Psoas muscle (tissue), 8 donors: ENCODE data around the gene SASH3. TPM values are rescaled to one million over a fixed set of nuclear protein-coding genes. Genes with fewer than 3 reads are reported as not detected.

Experiments
- ATAC-seq, 4 donors: fragments of 200-7000 bp; cut with Tn5 transposase; one replicate each; pipeline ENCODE4 v1.9.1; 2020; ENCODE audit warnings: moderate library complexity in 3 of 4, mild to moderate bottlenecking in 2 of 4
- DNase-seq, 2 donors: peaks; one replicate each; pipeline ENCODE4 v3.0.0-alpha.2; 2020
- H3K27ac ChIP-seq: fragments of 200-600 bp; one replicate; pipeline ENCODE4 v1.8.0; 2022
- H3K27me3 ChIP-seq, 3 donors: fragments of 200-600 bp in 1 of 3; one replicate each; pipeline versions ENCODE4 v1.6.1 to v1.8.0; 2013 to 2022; ENCODE audit warnings: low read length in 2 of 3, mild to moderate bottlenecking in 2 of 3, moderate library complexity in 1 of 3; ENCODE audit not compliant: insufficient read depth in 3 of 3
- H3K36me3 ChIP-seq, 2 donors: fragments of 200-600 bp in 1 of 2; one replicate each; pipeline versions ENCODE4 v1.6.1 to v1.8.0; 2013 to 2022; ENCODE audit warnings: low read depth in 1 of 2, mild to moderate bottlenecking in 1 of 2, moderate library complexity in 1 of 2; ENCODE audit not compliant: insufficient read depth in 1 of 2
- H3K4me1 ChIP-seq: fragments of 200-600 bp; one replicate; pipeline ENCODE4 v1.8.0; 2022
- H3K4me3 ChIP-seq: fragments of 200-600 bp; one replicate; pipeline ENCODE4 v1.8.0; 2022; ENCODE audit warnings: mild to moderate bottlenecking
- H3K9me3 ChIP-seq: fragments of 200-600 bp; one replicate; pipeline ENCODE4 v1.8.0; 2022
- CTCF ChIP-seq: fragments of 200-600 bp; IDR thresholded peaks from one replicate; pipeline ENCODE4 v1.8.0; 2022; ENCODE audit warnings: antibody characterized with exemption
- WGBS, 3 donors: extraction: QIAGEN DNeasy Blood & Tissue Kit; methylation state at CpG; one replicate each; pipeline versions ENCODE4 v1.1.6 to v1.1.7; 2013; 5-methylcytosine and 5-hydroxymethylcytosine counted together
- intact Hi-C, 2 donors: fragments of 100-400 bp; cut with DNase I; formaldehyde crosslinking; loops; one replicate each; pipeline versions ENCODE4 v1.11.0 to v1.14.2; 2022
- polyA plus RNA-seq, 3 donors: library from polyadenylated mRNA; stranded (reverse); fragments of 200-250 nt; gene quantifications; one replicate each; pipeline ENCODE4 v1.2.3, GENCODE V29; 2013
- total RNA-seq, 4 donors: library from RNA; stranded (reverse); fragmentation: NEBNext Ultra II Directional in 2 of 4; extraction: Animal tissue kit (Norgen Biotek cat#: 25700) in 2 of 4; gene quantifications; one replicate each; pipeline versions ENCODE4 v1.2.1 to v1.2.4, GENCODE V29; 2021 to 2023
- donor health status: healthy with polysubstance abuse.
- donor health status: DM: no; HTN: no; CAD: no; lungs with moderate emphysema.
- donor health status: Bipolar disorder and iron deficiency.
- donor health status: healthy.
- donor health status: DM: yes; HTN: yes; CAD: no.
- donor health status: DM: no; HTN: no; CAD: no.
- donor health status: DM: no; HTN: no; CAD: no.
- donor health status: DM: yes; HTN: yes; CAD: no.

Gene SASH3
- total and polyA plus RNA-seq, 7 donors = 0.58 to 2.5 (median 2.2) TPM

GRCh38 chrX:129840344-129840743, 60.6 kb downstream of the SASH3 start:
- ATAC-seq = no peak
- TF ChIP-seq CTCF = no peak
- H3K27ac ChIP-seq = no peak overlapping the region
- H3K36me3 ChIP-seq = peaks cover 0 to 7% of the 10 kb centered on the region in 2 donors
- no peaks in the 10 kb centered on the region for H3K4me1 ChIP-seq
- H3K27me3 ChIP-seq = no peaks in the 10 kb centered on the region
- no peak overlapping the region for H3K4me3 ChIP-seq
- 52 to 65% (median 57%) methylated on average over 5 of the region's 5 CpGs for WGBS, 3 donors
- no peaks in the 10 kb centered on the region for H3K9me3 ChIP-seq
- no peak for DNase-seq
- intact Hi-C loops = loop anchor here in 1 of 2 donors (5.0 to 10.0 kb wide), 2 partner anchors 67 to 206 kb away; partner anchors contain the start of gene UTP14A

GRCh38 chrX:129842510-129843208, 62.9 kb downstream of the SASH3 start:
- WGBS, 3 donors = 13 to 36% (median 34%) methylated on average over 6 to 17 of the region's 17 CpGs
- peak overlapping the region; percentile 74 for H3K4me3 ChIP-seq
- no peaks in the 10 kb centered on the region for H3K27me3 ChIP-seq
- DNase-seq (peak; percentile 20 to 54), ATAC-seq (peak in 3 of 4 donors; percentile 20 to 53 (median 40))
- H3K27ac ChIP-seq = peak overlapping the region; percentile 75
- no peaks in the 10 kb centered on the region for H3K4me1 ChIP-seq
- intact Hi-C loops = loop anchor here in 1 of 2 donors (5.0 to 10.0 kb wide), 2 partner anchors 65 to 208 kb away; partner anchors contain the start of gene UTP14A
- H3K9me3 ChIP-seq = no peaks in the 10 kb centered on the region
- no peak for TF ChIP-seq CTCF
- H3K36me3 ChIP-seq = peaks cover 0 to 7% of the 10 kb centered on the region in 2 donors

GRCh38 chrX:129843209-129843458, 63.4 kb downstream of the SASH3 start:
- TF ChIP-seq CTCF = no peak
- ATAC-seq = no peak
- Histone ChIP-seq H3K4me3 (peak overlapping the region; percentile 74), H3K27ac (peak overlapping the region; percentile 75), H3K27me3 (no peaks in the 10 kb centered on the region), H3K9me3 (no peaks in the 10 kb centered on the region), H3K4me1 (no peaks in the 10 kb centered on the region), H3K36me3 (peaks cover 0 to 7% of the 10 kb centered on the region in 2 donors)
- 0 to 24% (median 5%) methylated on average over 3 to 23 of the region's 23 CpGs for WGBS, 3 donors
- intact Hi-C loops = loop anchor here in 1 of 2 donors (5.0 to 10.0 kb wide), 2 partner anchors 64 to 208 kb away; partner anchors contain the start of gene UTP14A
- no peak for DNase-seq

- Histone ChIP-seq H3K9me3 (no peaks in the 10 kb centered on the region), H3K27me3 (no peaks in the 10 kb centered on the region), H3K4me3 (peak within 1 kb of the TSS; percentile 74), H3K27ac (peak within 1 kb of the TSS; percentile 75), H3K36me3 (peaks cover 0 to 7% of the 10 kb centered on the region in 2 donors), H3K4me1 (no peaks in the 10 kb centered on the region)
- intact Hi-C loops = loop anchor here in 1 of 2 donors (5.0 to 10.0 kb wide), 2 partner anchors 64 to 209 kb away; partner anchors contain the start of gene UTP14A
- WGBS, 3 donors = 0 to 45% (median 1%) methylated on average over 12 to 72 of the region's 72 CpGs
- DNase-seq (peak; percentile 85 to 92), ATAC-seq (peak; percentile 93 to 98 (median 95))
- no peak for TF ChIP-seq CTCF
These were observed 63.9 kb downstream of the SASH3 start, which contains the start of gene ZDHHC9 for GRCh38 chrX:129843459-129844306. ZDHHC9 (minus strand) TSS chrX:129843886; CDS start chrX:129841945, 1,941 bp downstream.

Other genes starting within 250 kb of the SASH3 start
- 10 to 100 TPM in 3 of 4 donors, 1 to 10 TPM in 1; 9.0 to 14.8 (median 11.3) TPM for gene OCRL, start 239.7 kb upstream of the SASH3 start, total RNA-seq
- 10 to 100 TPM in 1 of 3 donors, 1 to 10 TPM in 2; 5.1 to 11.3 (median 5.2) TPM for gene OCRL, start 239.7 kb upstream of the SASH3 start, polyA plus RNA-seq
- gene APLN, start 125.0 kb upstream of the SASH3 start, total RNA-seq = 1 to 10 TPM in 2 of 4 donors, under 1 TPM in 2; 0.86 to 4.1 (median 1.6) TPM
- 1 to 10 TPM in 1 of 3 donors, under 1 TPM in 2; 0.13 to 1.0 (median 0.68) TPM for gene APLN, start 125.0 kb upstream of the SASH3 start, polyA plus RNA-seq
- under 1 TPM; 0.25 to 0.97 (median 0.49) TPM for gene XPNPEP2, start 41.0 kb upstream of the SASH3 start, total RNA-seq
- under 1 TPM; 0.41 to 0.52 (median 0.43) TPM for gene XPNPEP2, start 41.0 kb upstream of the SASH3 start, polyA plus RNA-seq
- 10 to 100 TPM; 13.8 to 30.3 (median 17.6) TPM for gene ZDHHC9, start 63.9 kb downstream of the SASH3 start, total RNA-seq
- gene ZDHHC9, start 63.9 kb downstream of the SASH3 start, polyA plus RNA-seq = 10 to 100 TPM in 2 of 3 donors, 1 to 10 TPM in 1; 8.7 to 32.7 (median 13.5) TPM
- 10 to 100 TPM; 15.2 to 18.9 (median 16.2) TPM for gene UTP14A, start 126.2 kb downstream of the SASH3 start, total RNA-seq
- 10 to 100 TPM; 14.7 to 23.1 (median 18.1) TPM for gene UTP14A, start 126.2 kb downstream of the SASH3 start, polyA plus RNA-seq
- gene BCORL1, start 202.7 kb downstream of the SASH3 start, total RNA-seq = 1 to 10 TPM; 4.5 to 6.2 (median 5.9) TPM
- gene BCORL1, start 202.7 kb downstream of the SASH3 start, polyA plus RNA-seq = 1 to 10 TPM in 2 of 3 donors, under 1 TPM in 1; 0.96 to 4.3 (median 1.8) TPM